ENCODE measurements around the gene NFIX. TPM values are rescaled to one million over a fixed set of nuclear protein-coding genes. Genes with fewer than 3 reads are reported as not detected.
A peak's percentile ranks its signal among the peaks of the same experiment; 100 is the strongest.

Gene NFIX
- 118 TPM for total RNA-seq
- long read RNA-seq, partial matches to known transcripts = 1 of 10 reads
- long read RNA-seq, other reads (novel, unspliced or antisense) = 9 of 10 reads

DNA sequence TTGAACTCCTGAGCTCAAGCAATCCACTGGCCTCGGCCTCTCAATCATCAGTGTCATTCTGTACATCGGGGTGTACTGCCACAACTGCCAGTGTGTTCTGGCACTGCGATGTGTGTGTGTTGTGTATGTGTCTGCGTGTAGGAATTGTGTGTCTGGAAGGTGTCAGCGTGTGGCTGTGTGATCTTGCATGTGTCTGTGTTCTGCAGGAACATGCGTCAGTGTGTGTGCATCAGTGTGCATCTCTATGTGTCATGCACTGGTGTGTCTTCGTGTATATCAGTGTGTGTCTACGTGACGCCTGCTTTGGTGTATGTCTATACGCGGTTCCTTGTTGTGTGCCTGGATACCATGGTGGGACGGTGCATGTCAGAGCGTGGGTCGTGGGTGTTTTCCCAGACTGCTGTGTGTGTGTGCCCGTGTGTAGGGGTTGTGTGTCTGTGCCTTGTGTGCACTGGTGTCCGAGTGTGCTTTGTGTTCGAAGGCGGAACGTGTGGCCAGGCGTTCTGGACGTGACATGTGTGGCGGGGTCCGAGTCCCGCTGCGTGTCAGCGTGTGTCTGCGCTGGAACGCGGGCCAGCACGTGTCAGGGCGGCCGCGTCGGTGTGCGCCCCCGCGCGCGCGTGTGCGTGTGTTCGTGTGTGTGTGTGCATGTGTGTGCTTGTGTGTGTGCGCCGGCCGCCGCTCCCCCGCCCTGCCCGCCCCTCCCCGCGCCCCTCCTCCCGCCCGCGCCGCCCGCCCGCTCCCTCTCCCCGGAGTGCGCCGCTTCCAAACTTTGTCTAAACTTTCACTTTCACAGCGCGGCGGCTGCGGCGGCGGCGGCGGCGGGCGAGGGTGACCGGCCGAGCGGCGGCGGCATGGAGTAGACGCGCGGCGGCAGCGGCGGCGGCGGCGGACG lies at the start of gene NFIX:
Gene NFIX, plus strand, starts transcription at position 775 of the 895 bp plus-strand sequence. CDS start 363 bp downstream, outside the sequence.
- Histone ChIP-seq H3K9me3 (replicated peaks) (no peaks in the 10 kb centered on the region), H3K27me3 (ENCODE audit: low read depth) (no peaks in the 10 kb centered on the region), H3K4me3 (peak within 1 kb of the TSS; percentile 85), H3K27ac (replicated peaks) (peak within 1 kb of the TSS; percentile 89), H3K36me3 (peaks cover 14% of the 10 kb centered on the region), H3K4me1 (peaks cover 39% of the 10 kb centered on the region)
- TF ChIP-seq CTCF (IDR thresholded peaks at IDR 0.05; ENCODE audit: borderline replicate concordance) = no peak
- intact Hi-C loops (cut with micrococcal nuclease) = loop anchor here (10.0 kb wide), 1 partner anchor 70 kb away; no protein-coding TSS in a partner anchor
- peak; percentile 81 for DNase-seq

DNA sequence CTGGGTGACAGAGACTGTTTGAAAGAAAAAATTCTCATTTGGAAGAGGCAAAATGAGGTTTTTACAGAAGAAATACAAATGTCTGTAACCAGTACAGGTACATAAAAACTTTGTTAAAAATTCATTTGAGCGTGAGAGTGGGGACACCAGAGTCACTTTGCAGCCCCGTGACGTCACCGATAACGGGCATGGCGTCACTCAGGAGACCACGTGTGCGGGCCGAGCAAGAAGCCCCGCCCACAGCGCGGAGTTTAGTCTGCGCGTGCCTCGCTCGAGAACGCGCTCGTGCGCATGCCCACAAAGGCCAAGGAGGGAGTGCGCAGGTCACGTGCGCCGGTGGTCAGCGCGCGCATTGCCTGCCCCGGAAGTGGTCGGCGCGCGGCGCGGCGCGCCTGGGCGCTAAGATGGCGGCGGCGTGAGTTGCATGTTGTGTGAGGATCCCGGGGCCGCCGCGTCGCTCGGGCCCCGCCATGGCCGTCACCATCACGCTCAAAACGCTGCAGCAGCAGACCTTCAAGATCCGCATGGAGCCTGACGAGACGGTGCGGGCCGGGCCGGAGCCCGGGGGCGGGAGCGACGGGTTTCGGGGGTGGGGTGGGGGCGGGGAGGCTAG lies 49.7 kb upstream of the NFIX start, which contains the start of gene RAD23A:
Gene RAD23A, plus strand, starts transcription at position 384 of the 613 bp plus-strand sequence. Its CDS starts 87 bp downstream, at position 471.
- peaks cover 81% of the 10 kb centered on the region for H3K4me1 ChIP-seq
- peak within 1 kb of the TSS; percentile 98 for H3K4me3 ChIP-seq
- DNase-seq = peak; percentile 98
- no peaks in the 10 kb centered on the region for H3K27me3 ChIP-seq (ENCODE audit: low read depth)
- TF ChIP-seq CTCF (IDR thresholded peaks at IDR 0.05; ENCODE audit: borderline replicate concordance) = no peak
- intact Hi-C loops (cut with micrococcal nuclease) = no loop called here
- peaks cover 78% of the 10 kb centered on the region for H3K36me3 ChIP-seq
- H3K9me3 ChIP-seq (replicated peaks) = no peaks in the 10 kb centered on the region
- peak within 1 kb of the TSS; percentile 96 for H3K27ac ChIP-seq (replicated peaks)

- peak; percentile 62 for DNase-seq
- no peak for TF ChIP-seq CTCF (IDR thresholded peaks at IDR 0.05; ENCODE audit: borderline replicate concordance)
- no peaks in the 10 kb centered on the region for H3K9me3 ChIP-seq (replicated peaks)
- H3K36me3 ChIP-seq = peaks cover 78% of the 10 kb centered on the region
- intact Hi-C loops (cut with micrococcal nuclease) = no loop called here
- peak overlapping the region; percentile 96 for H3K27ac ChIP-seq (replicated peaks)
- peak overlapping the region; percentile 98 for H3K4me3 ChIP-seq
- peaks cover 75% of the 10 kb centered on the region for H3K4me1 ChIP-seq
- H3K27me3 ChIP-seq (ENCODE audit: low read depth) = no peaks in the 10 kb centered on the region
Observed at GRCh38 chr19:12946092-12946721, 49.1 kb upstream of the NFIX start.

- DNase-seq = no peak
- Histone ChIP-seq H3K4me3 (peak overlapping the region; percentile 98), H3K9me3 (replicated peaks) (no peaks in the 10 kb centered on the region), H3K36me3 (peaks cover 78% of the 10 kb centered on the region), H3K4me1 (peaks cover 73% of the 10 kb centered on the region), H3K27ac (replicated peaks) (peak overlapping the region; percentile 96), H3K27me3 (ENCODE audit: low read depth) (no peaks in the 10 kb centered on the region)
- intact Hi-C loops (cut with micrococcal nuclease) = no loop called here
- no peak for TF ChIP-seq CTCF (IDR thresholded peaks at IDR 0.05; ENCODE audit: borderline replicate concordance)
Observed at GRCh38 chr19:12946731-12947496, 48.4 kb upstream of the NFIX start.

All from left ventricle myocardium inferior (tissue), 1 donor.